Measurements from ENCODE around the gene SLC16A8.
A peak's percentile ranks its signal among the peaks of the same experiment; 100 is the strongest.

Gene SLC16A8

GRCh38 chr22:38072322-38073149, 11.4 kb downstream of the SLC16A8 start:
- H3K36me3 Mint-ChIP-seq (ENCODE audit: low read depth): peaks cover 15% of the 10 kb centered on the region
- H3K27me3 Mint-ChIP-seq (ENCODE audit: low read depth): no peaks in the 10 kb centered on the region
- H3K4me3 Mint-ChIP-seq: no peak overlapping the region
- no peak overlapping the region for H3K27ac Mint-ChIP-seq
- no peak for TF ChIP-seq CTCF (IDR thresholded peaks at IDR 0.05; ENCODE audit: unreplicated experiment in 3 of 3)
- H3K9me3 Mint-ChIP-seq: no peaks in the 10 kb centered on the region
- peaks cover 16% of the 10 kb centered on the region for H3K4me1 Mint-ChIP-seq

- Mint-ChIP-seq H3K36me3 (ENCODE audit: low read depth) (peaks cover 18% of the 10 kb centered on the region), H3K27ac (no peak overlapping the region), H3K4me3 (no peak overlapping the region), H3K4me1 (peaks cover 19% of the 10 kb centered on the region), H3K9me3 (no peaks in the 10 kb centered on the region), H3K27me3 (ENCODE audit: low read depth) (no peaks in the 10 kb centered on the region)
- no peak for TF ChIP-seq CTCF (IDR thresholded peaks at IDR 0.05; ENCODE audit: unreplicated experiment in 3 of 3)
These were observed 12.3 kb downstream of the SLC16A8 start for GRCh38 chr22:38071421-38072321.

GRCh38 chr22:38070250-38070921, 13.6 kb downstream of the SLC16A8 start:
- Mint-ChIP-seq H3K4me1 (peaks cover 23% of the 10 kb centered on the region), H3K27ac (peak overlapping the region; percentile 65 to 81 (median 81)), H3K27me3 (ENCODE audit: low read depth) (no peaks in the 10 kb centered on the region), H3K4me3 (peak overlapping the region in 2 of 3 experiments; percentile 12 to 77), H3K9me3 (no peaks in the 10 kb centered on the region), H3K36me3 (ENCODE audit: low read depth) (peaks cover 24% of the 10 kb centered on the region)
- TF ChIP-seq CTCF (IDR thresholded peaks at IDR 0.05; ENCODE audit: unreplicated experiment in 3 of 3): no peak

- peak; percentile 38 to 52 (median 45) for TF ChIP-seq CTCF (IDR thresholded peaks at IDR 0.05; ENCODE audit: unreplicated experiment in 3 of 3)
- Mint-ChIP-seq H3K27ac (peak overlapping the region; percentile 65 to 81 (median 81)), H3K36me3 (ENCODE audit: low read depth) (peaks cover 30% of the 10 kb centered on the region), H3K9me3 (no peaks in the 10 kb centered on the region), H3K27me3 (ENCODE audit: low read depth) (no peaks in the 10 kb centered on the region), H3K4me3 (peak overlapping the region; percentile 12 to 77 (median 25)), H3K4me1 (peaks cover 23% of the 10 kb centered on the region)
These were observed 14.4 kb downstream of the SLC16A8 start for GRCh38 chr22:38069372-38070249.
